H54 (cell line): ENCODE data around the gene UIMC1.

Source experiments
- DNase-seq: peaks from one replicate; pipeline ENCODE4 v3.0.0; 2011; ENCODE audit warnings: low spot score, mixed read lengths; ENCODE audit not compliant: insufficient read length
- FAIRE-seq: peaks from 3 replicates; lab custom pipeline; 2011; peaks lifted over from hg19 to GRCh38; lab: Jason Lieb, UNC
- POLR2A ChIP-seq: IDR thresholded peaks from 2 replicates; pipeline ENCODE4 v1.6.1; 2011; ENCODE audit warnings: low read depth, mild to moderate bottlenecking, low read length

UIMC1 gene

GRCh38 chr5:176899296-176899891 lies 107.2 kb downstream of the UIMC1 start, which contains the start of gene HK3:
HK3 (minus strand) TSS chr5:176899346; CDS start chr5:176896159, 3,187 bp downstream.
- DNase-seq (no peak), FAIRE-seq (no peak)
- no peak for TF ChIP-seq POLR2A

- DNase-seq (no peak), FAIRE-seq (no peak)
- no peak for TF ChIP-seq POLR2A
Measured at GRCh38 chr5:176897263-176897662, 109.3 kb downstream of the UIMC1 start.

GRCh38 chr5:176895831-176896230 lies 110.7 kb downstream of the UIMC1 start:
- no peak for TF ChIP-seq POLR2A
- no peak for DNase-seq
- FAIRE-seq = no peak

GRCh38 chr5:176894298-176894697 lies 112.3 kb downstream of the UIMC1 start:
- DNase-seq = no peak
- TF ChIP-seq POLR2A = no peak
- FAIRE-seq = no peak

GRCh38 chr5:176892663-176893062 lies 113.9 kb downstream of the UIMC1 start:
- no peak for TF ChIP-seq POLR2A
- DNase-seq = no peak
- no peak for FAIRE-seq

GRCh38 chr5:176891331-176891958 lies 115.1 kb downstream of the UIMC1 start:
- FAIRE-seq = no peak
- no peak for TF ChIP-seq POLR2A
- DNase-seq = no peak

- no peak for TF ChIP-seq POLR2A
- no peak for FAIRE-seq
Measured at GRCh38 chr5:176890455-176891330, 115.9 kb downstream of the UIMC1 start.

GRCh38 chr5:176889321-176890280 lies 117.0 kb downstream of the UIMC1 start:
- FAIRE-seq = no peak
- DNase-seq = no peak
- no peak for TF ChIP-seq POLR2A

More at GRCh38 chr5:176890455-176891330, 115.9 kb downstream of the UIMC1 start:
- no peak for DNase-seq

- FAIRE-seq (no peak), DNase-seq (no peak)
- TF ChIP-seq POLR2A = no peak
Measured at GRCh38 chr5:176888865-176889165, 117.8 kb downstream of the UIMC1 start.

GRCh38 chr5:176888016-176888864 lies 118.3 kb downstream of the UIMC1 start:
- DNase-seq = no peak
- TF ChIP-seq POLR2A = no peak
- no peak for FAIRE-seq

GRCh38 chr5:176887252-176887849 lies 119.2 kb downstream of the UIMC1 start:
- no peak for DNase-seq

More at GRCh38 chr5:176887252-176887849, 119.2 kb downstream of the UIMC1 start:
- no peak for FAIRE-seq
- TF ChIP-seq POLR2A = no peak
